ENCODE measurements around the gene SLC19A1.

DNA sequence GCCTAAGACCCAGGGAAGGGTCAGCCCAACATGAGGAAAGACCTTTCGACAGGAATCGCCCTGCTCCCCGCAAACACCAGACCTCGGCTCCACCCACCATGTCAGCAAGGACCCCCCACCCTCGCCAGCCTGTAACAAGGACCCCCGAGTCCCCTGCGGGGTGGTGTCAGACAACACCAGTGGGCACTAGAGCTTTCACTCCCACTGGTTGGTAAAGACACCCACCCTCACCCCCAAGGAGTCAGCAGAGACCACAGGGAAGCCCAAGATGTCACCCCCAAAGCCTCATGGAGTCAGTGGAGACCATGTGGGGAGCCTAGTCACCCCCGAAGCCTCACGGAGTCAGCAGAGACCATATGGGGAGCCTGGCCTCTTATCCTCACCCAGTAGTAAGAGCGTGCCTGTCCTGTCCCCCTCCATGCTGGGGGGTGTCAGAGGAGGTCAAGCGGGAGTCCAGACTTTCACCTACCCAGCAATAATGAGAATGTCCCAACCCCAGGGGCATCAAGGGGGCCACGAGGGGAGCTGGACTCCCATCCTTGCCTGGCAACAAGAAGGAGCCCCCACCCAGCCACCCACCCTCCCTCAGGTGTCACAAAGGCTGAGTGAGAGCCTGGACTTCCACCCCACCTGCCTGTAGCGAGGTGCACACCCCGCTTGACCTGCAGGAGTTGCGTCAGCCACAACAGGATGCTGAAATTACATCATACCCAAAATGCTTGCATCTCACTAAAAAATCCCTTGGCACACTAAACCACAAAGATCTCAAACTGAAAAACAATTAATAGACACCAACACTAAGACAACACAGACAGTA lies 24.8 kb downstream of the SLC19A1 start:
- TF ChIP-seq, protein P1, sequence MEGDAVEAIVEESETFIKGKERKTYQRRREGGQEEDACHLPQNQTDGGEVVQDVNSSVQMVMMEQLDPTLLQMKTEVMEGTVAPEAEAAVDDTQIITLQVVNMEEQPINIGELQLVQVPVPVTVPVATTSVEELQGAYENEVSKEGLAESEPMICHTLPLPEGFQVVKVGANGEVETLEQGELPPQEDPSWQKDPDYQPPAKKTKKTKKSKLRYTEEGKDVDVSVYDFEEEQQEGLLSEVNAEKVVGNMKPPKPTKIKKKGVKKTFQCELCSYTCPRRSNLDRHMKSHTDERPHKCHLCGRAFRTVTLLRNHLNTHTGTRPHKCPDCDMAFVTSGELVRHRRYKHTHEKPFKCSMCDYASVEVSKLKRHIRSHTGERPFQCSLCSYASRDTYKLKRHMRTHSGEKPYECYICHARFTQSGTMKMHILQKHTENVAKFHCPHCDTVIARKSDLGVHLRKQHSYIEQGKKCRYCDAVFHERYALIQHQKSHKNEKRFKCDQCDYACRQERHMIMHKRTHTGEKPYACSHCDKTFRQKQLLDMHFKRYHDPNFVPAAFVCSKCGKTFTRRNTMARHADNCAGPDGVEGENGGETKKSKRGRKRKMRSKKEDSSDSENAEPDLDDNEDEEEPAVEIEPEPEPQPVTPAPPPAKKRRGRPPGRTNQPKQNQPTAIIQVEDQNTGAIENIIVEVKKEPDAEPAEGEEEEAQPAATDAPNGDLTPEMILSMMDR (IDR thresholded peaks at IDR 0.05), result no peak
- TF ChIP-seq EP300 (IDR thresholded peaks at IDR 0.05) (no peak), POLR2AphosphoS5 (IDR thresholded peaks at IDR 0.05) (no peak)
